GM10847 (cell line): ENCODE measurements around the gene SPATA2.

Source experiments
- POLR2A ChIP-seq: IDR thresholded peaks from 2 replicates; pipeline ENCODE4 v1.6.1; 2011; ENCODE audit not compliant: insufficient read length; ENCODE audit errors: extremely low read depth

Gene SPATA2, protein sequence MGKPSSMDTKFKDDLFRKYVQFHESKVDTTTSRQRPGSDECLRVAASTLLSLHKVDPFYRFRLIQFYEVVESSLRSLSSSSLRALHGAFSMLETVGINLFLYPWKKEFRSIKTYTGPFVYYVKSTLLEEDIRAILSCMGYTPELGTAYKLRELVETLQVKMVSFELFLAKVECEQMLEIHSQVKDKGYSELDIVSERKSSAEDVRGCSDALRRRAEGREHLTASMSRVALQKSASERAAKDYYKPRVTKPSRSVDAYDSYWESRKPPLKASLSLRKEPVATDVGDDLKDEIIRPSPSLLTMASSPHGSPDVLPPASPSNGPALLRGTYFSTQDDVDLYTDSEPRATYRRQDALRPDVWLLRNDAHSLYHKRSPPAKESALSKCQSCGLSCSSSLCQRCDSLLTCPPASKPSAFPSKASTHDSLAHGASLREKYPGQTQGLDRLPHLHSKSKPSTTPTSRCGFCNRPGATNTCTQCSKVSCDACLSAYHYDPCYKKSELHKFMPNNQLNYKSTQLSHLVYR

GRCh38 chr20:49915380-49916145 lies at the start of gene SPATA2:
Gene SPATA2, minus strand, starts transcription at chr20:49915529. Its CDS starts 7,039 bp downstream, at chr20:49908490.
- TF ChIP-seq POLR2A = peak; percentile 67

DNA sequence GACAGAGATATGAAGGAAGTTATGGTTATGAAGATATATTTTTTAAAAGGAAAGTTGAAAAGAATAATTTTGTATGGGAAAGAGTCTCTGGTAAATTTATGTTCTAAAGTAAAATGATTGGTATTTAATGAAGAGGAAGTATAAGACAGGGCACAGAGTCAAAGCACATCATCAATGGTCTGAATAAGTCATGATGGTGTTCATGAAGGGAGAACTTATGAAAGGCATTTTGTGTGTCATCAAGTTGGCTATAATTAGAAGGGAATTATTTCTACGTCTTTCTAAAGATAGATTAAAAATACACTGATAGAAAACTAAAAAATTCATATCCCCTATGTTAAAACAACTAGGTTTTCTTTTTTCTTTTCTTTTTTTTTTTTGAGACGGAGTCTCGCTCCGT lies 46.1 kb upstream of the SPATA2 start:
- no peak for TF ChIP-seq POLR2A

DNA sequence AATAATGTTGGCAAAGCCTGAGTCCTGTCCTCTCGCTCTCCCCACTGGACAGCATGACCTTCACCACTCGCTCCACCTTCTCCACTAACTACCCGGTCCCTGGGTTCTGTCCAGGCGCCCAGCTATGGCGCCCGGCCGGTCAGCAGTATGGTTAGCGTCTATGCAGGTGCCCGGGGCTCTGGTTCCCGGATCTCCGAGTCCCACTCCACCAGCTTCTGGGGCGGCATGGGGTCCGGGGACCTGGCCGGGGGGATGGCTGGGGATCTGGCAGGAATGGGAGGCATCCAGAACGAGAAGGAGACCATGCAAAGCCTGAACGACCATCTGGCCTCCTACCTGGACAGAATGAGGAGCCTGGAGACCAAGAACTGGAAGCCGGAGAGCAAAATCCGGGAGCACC lies 41.4 kb upstream of the SPATA2 start:
- no peak for TF ChIP-seq POLR2A

DNA sequence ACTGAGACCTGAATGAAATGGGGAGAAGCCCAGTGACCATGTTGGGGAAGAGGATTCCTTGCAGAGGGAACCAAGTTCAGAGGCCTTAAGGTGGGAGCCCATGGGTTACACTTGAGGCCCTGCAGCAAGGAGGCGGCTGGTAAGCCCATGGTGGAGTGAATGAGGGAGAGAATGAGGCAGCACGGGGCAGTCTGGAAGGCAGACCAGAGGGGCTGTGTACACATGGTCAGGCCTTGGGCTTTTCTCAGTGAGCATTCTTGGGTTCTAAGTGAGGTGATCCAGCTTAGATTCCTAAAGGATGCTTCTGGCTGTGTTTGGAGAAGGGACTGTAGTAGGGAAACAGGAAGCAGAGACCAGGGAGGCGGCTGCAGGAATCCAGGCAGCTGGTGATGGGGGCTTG lies 39.8 kb upstream of the SPATA2 start:
- no peak for TF ChIP-seq POLR2A

GRCh38 chr20:49951151-49951550 lies 35.8 kb upstream of the SPATA2 start:
- no peak for TF ChIP-seq POLR2A

GRCh38 chr20:49948809-49949507 lies 33.6 kb upstream of the SPATA2 start:
- TF ChIP-seq POLR2A = no peak

GRCh38 chr20:49948178-49948577 lies 32.8 kb upstream of the SPATA2 start:
- no peak for TF ChIP-seq POLR2A

GRCh38 chr20:49945701-49946477 lies 30.6 kb upstream of the SPATA2 start:
- TF ChIP-seq POLR2A = no peak

GRCh38 chr20:49945306-49945700 lies 30.0 kb upstream of the SPATA2 start:
- no peak for TF ChIP-seq POLR2A

DNA sequence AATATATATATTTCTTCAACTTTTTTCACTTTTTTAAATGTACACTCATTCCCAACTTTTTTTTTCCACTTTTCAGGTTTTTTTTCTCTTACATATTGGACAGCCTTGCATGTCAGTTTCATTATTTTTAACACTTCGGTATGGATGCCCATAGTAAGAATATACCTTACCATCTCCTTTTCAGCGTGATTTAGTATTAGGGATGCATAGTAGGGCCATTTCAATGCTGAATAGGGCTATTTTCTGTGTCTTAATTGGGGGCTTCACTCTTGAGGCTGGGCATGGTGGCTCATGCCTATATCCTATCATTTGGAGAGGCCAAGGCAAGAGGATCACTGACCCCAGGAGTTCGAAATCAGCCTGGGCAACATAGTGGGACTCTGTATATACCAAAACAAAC lies 27.6 kb upstream of the SPATA2 start:
- no peak for TF ChIP-seq POLR2A

- TF ChIP-seq POLR2A = no peak
Measured at GRCh38 chr20:49942303-49942702, 27.0 kb upstream of the SPATA2 start.

DNA sequence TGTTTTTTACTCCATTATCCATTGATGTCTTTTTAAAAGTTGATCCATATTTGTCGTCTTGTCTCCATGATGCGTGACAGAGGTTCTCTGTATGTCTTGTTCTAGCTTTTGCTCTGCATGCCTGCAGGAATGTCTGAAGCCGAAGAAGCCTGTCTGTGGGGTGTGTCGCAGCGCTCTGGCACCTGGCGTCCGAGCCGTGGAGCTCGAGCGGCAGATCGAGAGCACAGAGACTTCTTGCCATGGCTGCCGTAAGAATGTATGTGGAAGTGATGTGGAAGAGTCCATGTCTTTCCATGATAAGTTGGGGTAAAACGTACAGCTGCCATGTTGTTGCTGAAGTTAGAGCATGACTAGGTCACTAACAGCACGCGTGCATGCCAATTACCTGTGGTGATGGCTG lies 26.1 kb upstream of the SPATA2 start:
- TF ChIP-seq POLR2A = no peak

GRCh38 chr20:49938173-49939163 lies 23.1 kb upstream of the SPATA2 start:
- TF ChIP-seq POLR2A = no peak
